Activated naive CD4-positive, alpha-beta T cell treated with anti-CD3 and anti-CD28 coated beads, Interleukin-2, amount 50 U/mL, for 72 hours (primary cell): ENCODE data around the gene GPR55. TPM values are rescaled to one million over a fixed set of nuclear protein-coding genes. Genes with fewer than 3 reads are reported as not detected.

Experiments used
- ATAC-seq, 2 donors: fragments of 150-1000 bp; cut with Tn5 transposase; 2 replicates each; pipeline ENCODE4 v1.10.0; 2021; ENCODE audit warnings: mild to moderate bottlenecking in 2 of 2, moderate library complexity in 2 of 2
- DNase-seq, 2 donors: peaks; one replicate each; pipeline ENCODE4 v3.0.0; 2021 to 2022; ENCODE audit warnings: low spot score in 2 of 2
- H3K27ac Mint-ChIP-seq, 2 donors: one replicate each; pipeline ENCODE4 v1.8.0; 2022; ENCODE audit warnings: mild to moderate bottlenecking in 2 of 2, mixed read lengths in 2 of 2
- H3K36me3 Mint-ChIP-seq, 2 donors: one replicate each; pipeline ENCODE4 v1.8.0; 2022; ENCODE audit warnings: mixed read lengths in 2 of 2
- H3K9me3 Mint-ChIP-seq, 2 donors: one replicate each; pipeline ENCODE4 v1.8.0; 2022; ENCODE audit warnings: mixed read lengths in 2 of 2
- total RNA-seq, 2 donors: library from RNA; stranded (reverse); gene quantifications; one replicate each; pipeline ENCODE4 v1.2.3, GENCODE V29; 2022

Gene GPR55
- total RNA-seq, 2 donors from 2014 or later, result 2.6 to 12.1 TPM

GRCh38 chr2:230903231-230904150, 21.6 kb downstream of the GPR55 start:
- Mint-ChIP-seq H3K27ac (peak overlapping the region in 1 of 2 donors; percentile 89), H3K36me3 (peaks cover 0 to 24% of the 10 kb centered on the region in 2 donors), H3K9me3 (no peaks in the 10 kb centered on the region)
- ATAC-seq (no peak), DNase-seq (no peak)

GRCh38 chr2:230902180-230902899, 22.7 kb downstream of the GPR55 start:
- no peaks in the 10 kb centered on the region for H3K9me3 Mint-ChIP-seq
- H3K36me3 Mint-ChIP-seq, result peaks cover 0 to 19% of the 10 kb centered on the region in 2 donors
- H3K27ac Mint-ChIP-seq, result no peak overlapping the region
- DNase-seq (peak; percentile 60 to 64), ATAC-seq (peak in 1 of 2 donors; percentile 33)

- Mint-ChIP-seq H3K9me3 (no peaks in the 10 kb centered on the region), H3K27ac (no peak overlapping the region), H3K36me3 (peaks cover 0 to 13% of the 10 kb centered on the region in 2 donors)
- DNase-seq (no peak), ATAC-seq (no peak)
Observed at GRCh38 chr2:230901006-230901405, 24.0 kb downstream of the GPR55 start.

- ATAC-seq, result no peak
- peaks cover 0 to 13% of the 10 kb centered on the region in 2 donors for H3K36me3 Mint-ChIP-seq
- no peaks in the 10 kb centered on the region for H3K9me3 Mint-ChIP-seq
Observed at GRCh38 chr2:230900336-230900995, 24.6 kb downstream of the GPR55 start.

GRCh38 chr2:230899786-230900185, 25.3 kb downstream of the GPR55 start:
- Mint-ChIP-seq H3K9me3 (no peaks in the 10 kb centered on the region), H3K36me3 (peaks cover 0 to 9% of the 10 kb centered on the region in 2 donors), H3K27ac (peak overlapping the region; percentile 20 to 61)
- DNase-seq, result peak in 1 of 2 donors; percentile 55
- peak; percentile 78 to 85 for ATAC-seq

More at GRCh38 chr2:230900336-230900995, 24.6 kb downstream of the GPR55 start:
- H3K27ac Mint-ChIP-seq, result peak overlapping the region in 1 of 2 donors; percentile 20
- DNase-seq, result peak in 1 of 2 donors; percentile 48

- no peak overlapping the region for H3K27ac Mint-ChIP-seq
- no peaks in the 10 kb centered on the region for H3K9me3 Mint-ChIP-seq
- peak in 1 of 2 donors; percentile 53 for DNase-seq
- H3K36me3 Mint-ChIP-seq, result peaks cover 0 to 13% of the 10 kb centered on the region in 2 donors
- no peak for ATAC-seq
Observed at GRCh38 chr2:230899287-230899686, 25.8 kb downstream of the GPR55 start.

- H3K9me3 Mint-ChIP-seq, result no peaks in the 10 kb centered on the region
- DNase-seq (no peak), ATAC-seq (no peak)
- H3K36me3 Mint-ChIP-seq, result peaks cover 0 to 13% of the 10 kb centered on the region in 2 donors
- no peak overlapping the region for H3K27ac Mint-ChIP-seq
Observed at GRCh38 chr2:230898713-230899091, 26.3 kb downstream of the GPR55 start.

- Mint-ChIP-seq H3K27ac (no peak overlapping the region), H3K36me3 (peaks cover 0 to 8% of the 10 kb centered on the region in 2 donors), H3K9me3 (no peaks in the 10 kb centered on the region)
- ATAC-seq (no peak), DNase-seq (peak in 1 of 2 donors; percentile 53)
Observed at GRCh38 chr2:230898016-230898712, 26.9 kb downstream of the GPR55 start.

- Mint-ChIP-seq H3K27ac (no peak overlapping the region), H3K9me3 (no peaks in the 10 kb centered on the region), H3K36me3 (peaks cover 0 to 8% of the 10 kb centered on the region in 2 donors)
- no peak for ATAC-seq
- DNase-seq, result no peak
Observed at GRCh38 chr2:230896346-230897115, 28.5 kb downstream of the GPR55 start.

GRCh38 chr2:230895536-230896345, 29.3 kb downstream of the GPR55 start:
- H3K9me3 Mint-ChIP-seq, result no peaks in the 10 kb centered on the region
- H3K36me3 Mint-ChIP-seq, result peaks cover 0 to 8% of the 10 kb centered on the region in 2 donors
- no peak for ATAC-seq
- H3K27ac Mint-ChIP-seq, result no peak overlapping the region
- no peak for DNase-seq

- DNase-seq, result peak in 1 of 2 donors; percentile 54
- peak; percentile 51 to 85 for ATAC-seq
Observed at GRCh38 chr2:230893841-230894781, 30.9 kb downstream of the GPR55 start.

GRCh38 chr2:230893338-230893737, 31.7 kb downstream of the GPR55 start:
- ATAC-seq (peak in 1 of 2 donors; percentile 56), DNase-seq (no peak)
- no peak overlapping the region for H3K27ac Mint-ChIP-seq
- peaks cover 0 to 8% of the 10 kb centered on the region in 2 donors for H3K36me3 Mint-ChIP-seq
- no peaks in the 10 kb centered on the region for H3K9me3 Mint-ChIP-seq

More at GRCh38 chr2:230893841-230894781, 30.9 kb downstream of the GPR55 start:
- peaks cover 0 to 8% of the 10 kb centered on the region in 2 donors for H3K36me3 Mint-ChIP-seq
- H3K27ac Mint-ChIP-seq, result peak overlapping the region in 1 of 2 donors; percentile 4
- no peaks in the 10 kb centered on the region for H3K9me3 Mint-ChIP-seq

GRCh38 chr2:230891509-230891908, 33.5 kb downstream of the GPR55 start:
- ATAC-seq (no peak), DNase-seq (no peak)
- Mint-ChIP-seq H3K9me3 (no peaks in the 10 kb centered on the region), H3K36me3 (peaks cover 0 to 8% of the 10 kb centered on the region in 2 donors), H3K27ac (no peak overlapping the region)

- Mint-ChIP-seq H3K36me3 (peaks cover 0 to 8% of the 10 kb centered on the region in 2 donors), H3K9me3 (no peaks in the 10 kb centered on the region), H3K27ac (no peak overlapping the region)
- DNase-seq, result no peak
- ATAC-seq, result no peak
Observed at GRCh38 chr2:230891064-230891463, 34.0 kb downstream of the GPR55 start.
